SJSA1 (cell line): ENCODE results near the gene TTC19. TPM values are rescaled to one million over a fixed set of nuclear protein-coding genes. Genes with fewer than 3 reads are reported as not detected.

Experiments used
- DNase-seq, 2 experiments: peaks; one replicate each; pipeline ENCODE4 v3.0.0-alpha.2; 2015 to 2020; ENCODE audit warnings: low spot score in 2 of 2, low read depth in 1 of 2
- H3K27ac ChIP-seq: fragments of 250-450 bp; sonication (Bioruptor Pico); 2 replicates; pipeline ENCODE4 v1.5.1; 2020; ENCODE audit warnings: mild to moderate bottlenecking, moderate library complexity
- H3K27me3 ChIP-seq: fragments of 250-450 bp; sonication (Bioruptor Pico); replicated peaks from 2 replicates; pipeline ENCODE4 v1.5.1; 2020; ENCODE audit warnings: mild to moderate bottlenecking, moderate library complexity
- H3K36me3 ChIP-seq: fragments of 250-450 bp; sonication (Bioruptor Pico); 2 replicates; pipeline ENCODE4 v1.5.1; 2020; ENCODE audit warnings: mild to moderate bottlenecking
- H3K4me1 ChIP-seq: fragments of 250-450 bp; sonication (Bioruptor Pico); replicated peaks from 2 replicates; pipeline ENCODE4 v1.6.1; 2021; ENCODE audit warnings: mild to moderate bottlenecking
- H3K4me3 ChIP-seq: fragments of 250-450 bp; sonication (Bioruptor Pico); 2 replicates; pipeline ENCODE4 v1.5.1; 2020; ENCODE audit warnings: mild to moderate bottlenecking
- H3K9me3 ChIP-seq: fragments of 250-450 bp; sonication (Bioruptor Pico); replicated peaks from 2 replicates; pipeline ENCODE4 v1.5.1; 2020; ENCODE audit warnings: mild to moderate bottlenecking
- total RNA-seq: library from RNA; depleted of rRNA; stranded (reverse); fragments of >200 nt; shearing (Covaris generic); gene quantifications from 2 replicates; pipeline ENCODE4 v1.2.3, GENCODE V29; 2014; rRNA removed

Gene TTC19, protein sequence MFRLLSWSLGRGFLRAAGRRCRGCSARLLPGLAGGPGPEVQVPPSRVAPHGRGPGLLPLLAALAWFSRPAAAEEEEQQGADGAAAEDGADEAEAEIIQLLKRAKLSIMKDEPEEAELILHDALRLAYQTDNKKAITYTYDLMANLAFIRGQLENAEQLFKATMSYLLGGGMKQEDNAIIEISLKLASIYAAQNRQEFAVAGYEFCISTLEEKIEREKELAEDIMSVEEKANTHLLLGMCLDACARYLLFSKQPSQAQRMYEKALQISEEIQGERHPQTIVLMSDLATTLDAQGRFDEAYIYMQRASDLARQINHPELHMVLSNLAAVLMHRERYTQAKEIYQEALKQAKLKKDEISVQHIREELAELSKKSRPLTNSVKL
- total RNA-seq = 23.1 and 28.9 TPM in 2 replicates

DNA sequence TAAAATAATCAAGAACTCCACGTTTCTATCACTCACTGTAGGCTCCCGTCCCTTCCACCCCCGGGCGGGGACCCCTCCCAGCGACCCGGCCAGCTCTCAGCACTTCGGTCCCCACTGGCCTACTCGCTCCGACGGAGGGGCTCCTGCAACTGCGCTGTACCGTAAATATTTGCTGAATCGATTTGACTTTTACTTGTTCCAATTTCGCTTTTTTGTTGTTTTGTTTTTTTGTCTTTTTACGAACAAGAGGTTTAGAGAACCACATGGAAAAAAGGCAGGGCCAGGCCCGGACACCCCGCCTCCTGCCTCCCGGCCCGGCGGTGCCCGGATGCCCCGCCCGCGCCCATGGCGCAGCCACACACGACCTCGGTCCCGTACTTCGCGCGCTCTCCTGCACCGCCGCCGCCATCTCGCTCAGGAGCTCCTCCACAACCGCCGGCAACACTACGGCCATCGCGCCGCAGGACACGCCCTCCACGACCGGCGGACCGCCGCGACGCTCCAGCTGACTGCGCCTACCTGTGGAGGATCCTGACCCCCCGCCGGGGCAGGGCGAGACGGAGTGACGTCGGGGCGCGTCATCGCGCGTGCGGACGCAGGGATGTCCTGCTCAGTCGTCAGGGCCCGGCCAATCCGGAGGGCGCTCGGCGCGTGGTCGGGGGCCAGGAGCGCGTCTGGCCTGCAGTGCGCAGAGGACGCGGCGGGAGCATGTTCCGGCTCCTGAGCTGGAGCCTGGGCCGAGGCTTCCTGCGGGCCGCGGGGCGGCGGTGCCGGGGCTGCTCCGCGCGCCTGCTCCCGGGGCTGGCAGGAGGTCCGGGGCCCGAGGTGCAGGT lies at the start of gene TTC19, which contains the start of gene ZSWIM7:
TSS of gene TTC19 (plus strand) at position 684 of the 833 bp plus-strand sequence. CDS start at position 709, 25 bp downstream.
TSS of gene ZSWIM7 (minus strand) at position 564 of the 833 bp plus-strand sequence. CDS start at position 454, 110 bp downstream.
- no peaks in the 10 kb centered on the region; the same call in 1 of the 2 replicates for H3K9me3 ChIP-seq
- peaks cover 37% of the 10 kb centered on the region for H3K36me3 ChIP-seq
- H3K27me3 ChIP-seq = no peaks in the 10 kb centered on the region
- H3K4me3 ChIP-seq = peak within 1 kb of the TSS; percentile 65
- H3K4me1 ChIP-seq = peaks cover 21% of the 10 kb centered on the region
- peak; percentile 94 to 96 for DNase-seq
- H3K27ac ChIP-seq = peak within 1 kb of the TSS; percentile 75

DNA sequence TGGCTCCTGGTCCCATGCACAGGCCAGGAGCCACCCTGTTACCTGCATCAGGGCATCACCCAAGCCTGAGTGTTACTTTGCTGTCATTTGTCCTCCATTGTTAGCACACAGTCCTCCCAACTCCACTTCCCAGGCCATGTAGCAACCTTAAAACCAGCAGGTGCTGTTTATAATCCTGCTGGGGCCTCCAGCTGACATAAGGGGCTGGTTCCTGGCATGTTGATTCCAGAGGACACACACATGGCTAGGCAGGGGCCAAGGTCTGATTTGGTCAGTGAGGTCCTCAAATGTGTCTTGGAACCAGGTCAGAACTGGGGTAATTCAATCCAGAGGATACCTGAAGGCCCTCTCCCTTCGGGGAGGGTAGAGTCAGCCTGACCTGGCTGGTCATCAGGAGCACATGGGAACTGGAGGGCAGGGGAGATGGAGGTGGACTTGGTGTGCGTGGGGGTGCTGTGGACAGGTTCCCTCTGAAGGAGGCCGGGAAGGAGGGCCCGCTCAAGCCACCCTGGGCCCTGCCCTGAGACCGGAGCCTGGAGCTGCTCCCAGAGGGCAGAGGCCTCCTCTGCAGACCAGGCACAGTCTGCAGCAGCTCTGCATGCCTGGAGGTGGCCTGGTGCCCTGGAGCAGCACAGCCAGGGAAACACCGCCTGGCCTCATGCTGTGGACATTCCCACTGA lies 48.1 kb upstream of the TTC19 start:
- Histone ChIP-seq H3K9me3 (no peaks in the 10 kb centered on the region), H3K27ac (no peak overlapping the region), H3K27me3 (no peaks in the 10 kb centered on the region), H3K4me1 (peaks cover 39% of the 10 kb centered on the region), H3K36me3 (peaks cover 5% of the 10 kb centered on the region; the same call in 1 of the 2 replicates), H3K4me3 (no peak overlapping the region)
- no peak for DNase-seq

DNA sequence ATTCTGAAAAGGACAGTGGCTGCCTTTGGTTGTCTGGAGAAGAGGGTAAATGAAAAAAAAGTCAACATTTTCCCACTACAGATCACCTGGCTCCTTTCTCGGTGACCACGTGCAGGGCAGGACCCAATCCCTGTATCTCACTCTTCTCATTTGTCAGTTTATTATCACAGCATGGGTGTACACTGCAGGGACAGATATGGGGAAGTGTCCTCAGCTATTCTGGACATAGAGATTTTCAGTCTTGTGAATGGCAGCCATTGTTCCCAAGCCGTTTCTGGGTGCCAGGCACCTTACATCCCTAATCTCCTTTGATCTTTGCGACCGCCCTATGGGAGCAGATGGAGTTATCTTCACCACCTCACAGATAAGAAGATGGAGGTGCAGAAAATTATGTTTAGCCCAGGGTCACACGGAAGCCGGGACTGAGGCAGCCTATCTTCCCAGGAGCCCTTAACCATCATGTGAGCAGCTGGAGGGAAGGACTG lies 47.5 kb upstream of the TTC19 start:
- H3K36me3 ChIP-seq = peaks cover 9% of the 10 kb centered on the region
- H3K4me3 ChIP-seq = no peak overlapping the region

DNA sequence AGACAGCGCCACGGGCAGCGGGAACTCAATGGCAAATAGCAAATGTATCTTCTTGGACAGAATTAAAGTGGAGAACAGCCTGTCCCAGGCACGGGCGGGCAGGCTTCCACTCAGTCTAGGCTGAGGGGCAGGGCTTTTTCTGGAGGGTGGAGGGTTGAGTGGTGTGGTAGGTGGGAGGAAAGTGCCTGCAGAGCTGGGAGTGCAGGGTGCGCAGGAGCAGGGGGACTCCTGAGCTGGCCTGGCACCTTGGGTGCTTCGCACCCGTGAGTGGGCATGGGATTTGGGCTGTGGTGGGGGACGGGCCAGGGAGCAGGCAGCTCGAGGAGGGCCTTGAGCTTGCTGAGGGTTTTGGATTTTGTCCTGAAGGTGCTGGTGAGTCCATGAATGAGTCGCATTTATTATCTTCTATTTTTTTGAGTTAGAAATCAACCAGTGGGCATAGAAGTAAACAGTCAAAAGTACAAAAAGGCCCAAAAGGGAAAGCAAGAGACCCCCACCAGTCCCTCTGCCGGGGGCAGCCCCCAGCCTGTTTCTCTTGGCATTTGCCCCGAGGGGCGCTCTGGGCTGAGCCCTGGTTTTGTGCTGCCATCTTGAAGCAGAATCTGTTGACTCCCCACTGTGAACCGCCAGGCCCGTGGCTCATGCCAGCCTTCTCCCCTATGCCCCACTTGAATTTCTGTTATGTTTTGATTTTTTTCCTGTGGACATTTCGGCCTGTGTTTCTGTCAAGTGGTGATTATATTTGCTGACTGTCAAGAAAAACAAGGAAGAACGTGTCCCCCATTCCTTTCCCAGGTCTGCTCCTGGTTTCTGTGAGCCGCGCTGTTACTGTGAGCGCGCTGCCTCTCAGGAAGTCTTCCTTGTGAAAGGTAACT lies 46.5 kb upstream of the TTC19 start:
- peaks cover 39% of the 10 kb centered on the region for H3K4me1 ChIP-seq
- no peaks in the 10 kb centered on the region for H3K9me3 ChIP-seq
- H3K4me3 ChIP-seq = no peak overlapping the region
- DNase-seq = no peak
- H3K36me3 ChIP-seq = peaks cover 11% of the 10 kb centered on the region
- H3K27me3 ChIP-seq = no peaks in the 10 kb centered on the region
- H3K27ac ChIP-seq = no peak overlapping the region

More for the DNA sequence above, 47.5 kb upstream of the TTC19 start:
- no peak for DNase-seq
- H3K27ac ChIP-seq = no peak overlapping the region
- H3K27me3 ChIP-seq = no peaks in the 10 kb centered on the region
- H3K4me1 ChIP-seq = peaks cover 39% of the 10 kb centered on the region
- no peaks in the 10 kb centered on the region for H3K9me3 ChIP-seq

- DNase-seq = peak; percentile 67 to 84
- H3K27ac ChIP-seq = peak overlapping the region; percentile 53
- peaks cover 11% of the 10 kb centered on the region for H3K36me3 ChIP-seq
- no peak overlapping the region for H3K4me3 ChIP-seq
- no peaks in the 10 kb centered on the region for H3K27me3 ChIP-seq
- peaks cover 48% of the 10 kb centered on the region for H3K4me1 ChIP-seq
- no peaks in the 10 kb centered on the region for H3K9me3 ChIP-seq
Observed at GRCh38 chr17:15954222-15954621, 45.4 kb upstream of the TTC19 start.

GRCh38 chr17:15955793-15956541 lies 43.7 kb upstream of the TTC19 start:
- Histone ChIP-seq H3K4me1 (peaks cover 62% of the 10 kb centered on the region), H3K4me3 (no peak overlapping the region), H3K9me3 (no peaks in the 10 kb centered on the region), H3K27me3 (no peaks in the 10 kb centered on the region), H3K27ac (no peak overlapping the region; the same call in 1 of the 2 replicates), H3K36me3 (peaks cover 6% of the 10 kb centered on the region; the same call in 1 of the 2 replicates)
- DNase-seq = peak in 1 of 2 experiments; percentile 12

DNA sequence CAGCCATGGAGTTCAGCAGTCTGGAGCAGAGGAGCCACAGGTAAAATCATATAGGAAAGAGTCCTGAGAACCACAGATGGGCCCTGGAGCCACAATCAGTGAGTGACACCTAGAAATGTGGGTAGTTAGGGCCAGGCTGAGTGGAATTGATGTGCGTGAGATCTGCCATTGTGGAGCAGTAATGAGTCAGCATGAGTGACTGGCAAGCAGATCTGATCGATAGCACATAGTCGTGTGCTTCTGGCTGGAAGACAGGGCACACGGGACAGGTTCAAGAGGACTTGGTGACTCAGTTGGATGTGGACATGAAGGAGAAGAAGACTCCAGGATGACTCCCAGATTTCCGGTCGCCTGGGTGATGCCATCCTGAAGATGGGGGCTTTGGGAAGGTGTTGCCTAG lies 42.4 kb upstream of the TTC19 start:
- no peak for DNase-seq
- Histone ChIP-seq H3K27ac (no peak overlapping the region), H3K4me1 (peaks cover 74% of the 10 kb centered on the region), H3K4me3 (no peak overlapping the region), H3K9me3 (no peaks in the 10 kb centered on the region), H3K36me3 (peaks cover 6% of the 10 kb centered on the region; the same call in 1 of the 2 replicates), H3K27me3 (no peaks in the 10 kb centered on the region)

DNA sequence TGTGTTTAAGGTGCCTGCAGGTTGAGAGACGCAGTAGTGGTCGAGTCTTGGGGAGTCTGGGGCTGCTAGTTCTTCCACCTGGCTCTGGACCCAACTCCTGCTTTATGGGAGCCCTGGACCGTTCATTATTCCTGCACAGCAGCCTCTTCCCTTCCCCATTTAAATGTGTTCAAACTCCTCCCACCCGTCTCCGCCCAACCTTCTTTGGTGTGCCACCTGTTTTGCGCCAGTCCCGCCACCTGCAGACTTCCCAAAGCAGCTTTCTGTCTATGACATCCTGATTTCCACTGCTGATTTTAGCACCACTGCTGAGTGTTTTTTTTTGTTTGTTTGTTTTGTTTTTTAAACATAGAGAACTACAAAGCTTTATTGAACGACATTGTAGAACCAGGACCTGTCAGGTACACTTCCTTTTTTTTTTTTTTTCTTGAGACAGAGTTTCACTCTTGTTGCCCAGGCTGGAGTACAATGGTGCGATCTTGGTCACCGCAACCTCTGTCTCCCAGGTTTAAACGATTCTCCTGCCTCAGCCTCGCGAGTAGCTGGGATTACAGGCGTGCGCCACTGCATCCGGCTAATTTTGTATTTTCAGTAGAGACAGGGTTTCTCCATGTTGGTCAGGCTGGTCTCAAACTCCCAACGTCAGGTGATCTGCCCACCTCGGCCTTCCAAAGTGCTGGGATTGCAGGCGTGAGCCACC lies 41.9 kb upstream of the TTC19 start:
- Histone ChIP-seq H3K36me3 (peaks cover 6% of the 10 kb centered on the region; the same call in 1 of the 2 replicates), H3K27ac (peak overlapping the region; percentile 99)

GRCh38 chr17:15958484-15958854 lies 41.2 kb upstream of the TTC19 start:
- DNase-seq = no peak
- peaks cover 85% of the 10 kb centered on the region for H3K4me1 ChIP-seq
- H3K9me3 ChIP-seq = no peaks in the 10 kb centered on the region
- H3K36me3 ChIP-seq = peaks cover 6% of the 10 kb centered on the region; the same call in 1 of the 2 replicates
- no peak overlapping the region for H3K4me3 ChIP-seq
- no peaks in the 10 kb centered on the region for H3K27me3 ChIP-seq
- peak overlapping the region; percentile 99 for H3K27ac ChIP-seq

More for the DNA sequence above, 41.9 kb upstream of the TTC19 start:
- no peaks in the 10 kb centered on the region for H3K9me3 ChIP-seq
- H3K4me1 ChIP-seq = peaks cover 80% of the 10 kb centered on the region
- no peak for DNase-seq
- H3K4me3 ChIP-seq = no peak overlapping the region
- H3K27me3 ChIP-seq = no peaks in the 10 kb centered on the region

GRCh38 chr17:15963670-15964110 lies 35.9 kb upstream of the TTC19 start:
- Histone ChIP-seq H3K27ac (peak overlapping the region; percentile 72), H3K4me1 (peaks cover 94% of the 10 kb centered on the region), H3K27me3 (no peaks in the 10 kb centered on the region), H3K9me3 (no peaks in the 10 kb centered on the region), H3K36me3 (no peaks in the 10 kb centered on the region), H3K4me3 (no peak overlapping the region)
- DNase-seq = peak; percentile 96

GRCh38 chr17:15965528-15965927 lies 34.1 kb upstream of the TTC19 start:
- 0 out of 2 replicates have a peak, but pooled peaks cover 5% of the 10 kb centered on the region for H3K36me3 ChIP-seq
- no peak overlapping the region for H3K4me3 ChIP-seq
- H3K9me3 ChIP-seq = no peaks in the 10 kb centered on the region
- H3K27me3 ChIP-seq = no peaks in the 10 kb centered on the region
- H3K4me1 ChIP-seq = peaks cover 81% of the 10 kb centered on the region
- peak overlapping the region; percentile 64 for H3K27ac ChIP-seq
- no peak for DNase-seq
